ENCODE measurements around the gene ZAR1L. TPM values are rescaled to one million over a fixed set of nuclear protein-coding genes. Genes with fewer than 3 reads are reported as not detected.

The ZAR1L gene
- total RNA-seq, 2 donors from 2014 or later = not detected

- peak overlapping the region; percentile 72 to 85 for H3K27ac ChIP-seq
- no peak for DNase-seq (ENCODE audit: low spot score)
- H3K4me3 ChIP-seq = peak overlapping the region; percentile 37
- ATAC-seq (ENCODE audit: insufficient number of reproducible peaks, low FRiP score, low read depth) = no peak
- no peaks in the 10 kb centered on the region for H3K27me3 ChIP-seq (replicated peaks; ENCODE audit: insufficient read depth)
- peaks cover 19% of the 10 kb centered on the region for H3K36me3 ChIP-seq
- TF ChIP-seq CTCF (IDR thresholded peaks at IDR 0.05) = no peak
- peaks cover 16 to 27% of the 10 kb centered on the region in 2 donors for H3K4me1 ChIP-seq (ENCODE audit: control insufficient read depth in 1 of 2, low read depth in 2 of 2)
- no peaks in the 10 kb centered on the region for H3K9me3 ChIP-seq
Observed at GRCh38 chr13:32285633-32285965, 29.6 kb downstream of the ZAR1L start.

DNA sequence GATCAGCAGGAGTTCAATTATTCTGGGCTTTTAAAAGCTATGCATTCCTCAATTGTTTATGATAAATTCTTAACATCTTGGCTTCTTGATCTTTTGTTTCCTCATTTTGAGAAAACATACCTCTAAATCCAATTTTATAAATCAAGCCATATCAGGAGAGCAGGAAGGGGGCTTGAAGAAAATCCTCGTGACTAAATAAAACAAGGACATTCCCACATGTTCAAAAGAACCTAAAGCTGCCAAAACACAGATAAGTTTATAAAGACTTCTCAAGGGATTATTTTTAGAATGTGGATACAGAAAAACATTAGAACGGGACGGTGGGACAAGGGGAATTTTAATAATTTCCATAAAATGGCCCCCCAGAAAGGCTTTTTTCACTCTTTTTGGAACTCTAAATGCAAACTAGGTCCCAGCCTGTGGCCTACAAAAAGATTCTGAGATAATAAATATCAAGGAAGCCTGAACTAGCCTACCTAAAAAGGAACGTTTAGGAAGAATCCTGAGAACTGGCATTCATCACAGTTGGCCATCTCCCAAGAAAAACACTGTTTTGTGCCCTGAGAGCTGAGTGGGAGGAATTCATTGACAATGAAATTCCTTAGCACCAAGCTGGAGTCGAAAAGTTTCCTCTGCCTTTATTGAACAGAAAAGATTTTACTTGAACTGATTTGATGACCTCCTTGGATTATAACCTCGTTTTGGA lies 30.1 kb downstream of the ZAR1L start:
- Histone ChIP-seq H3K4me1 (ENCODE audit: control insufficient read depth in 1 of 2, low read depth in 2 of 2) (peaks cover 16 to 27% of the 10 kb centered on the region in 2 donors), H3K27me3 (replicated peaks; ENCODE audit: insufficient read depth) (no peaks in the 10 kb centered on the region), H3K9me3 (no peaks in the 10 kb centered on the region), H3K36me3 (peaks cover 19% of the 10 kb centered on the region), H3K4me3 (peak overlapping the region; percentile 37), H3K27ac (peak overlapping the region; percentile 72 to 85)
- TF ChIP-seq CTCF (IDR thresholded peaks at IDR 0.05) = no peak
- ATAC-seq (ENCODE audit: insufficient number of reproducible peaks, low FRiP score, low read depth) = no peak
- no peak for DNase-seq (ENCODE audit: low spot score)

DNA sequence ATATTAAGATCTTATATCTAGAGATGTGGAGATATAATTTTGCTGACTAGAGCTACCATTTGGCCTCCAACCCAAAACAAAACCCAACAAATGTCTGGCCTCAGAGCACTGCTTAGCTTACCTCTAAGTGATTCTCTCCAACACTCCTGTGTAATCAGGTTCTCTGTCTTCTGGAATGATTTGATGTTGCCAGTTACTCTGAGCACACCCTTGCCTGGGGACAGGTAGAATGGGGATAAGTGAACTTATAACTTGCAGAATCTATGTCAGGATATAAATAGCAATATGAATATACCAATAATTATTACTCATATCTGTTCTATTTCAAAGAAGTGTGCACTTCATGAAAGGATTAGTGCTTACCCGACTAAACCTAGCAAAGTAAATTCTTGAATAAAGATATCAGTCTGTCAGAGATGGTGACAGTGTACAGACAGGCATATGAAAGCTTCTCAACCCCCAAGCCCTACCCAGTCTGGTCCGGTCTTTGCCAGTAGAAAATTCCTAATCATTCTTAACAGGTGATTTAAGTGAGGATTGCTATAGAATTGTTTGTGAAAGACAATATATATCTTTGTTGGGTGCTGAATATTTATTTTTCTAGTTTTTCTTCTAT lies 33.0 kb downstream of the ZAR1L start:
- no peak for DNase-seq (ENCODE audit: low spot score)
- Histone ChIP-seq H3K9me3 (no peaks in the 10 kb centered on the region), H3K4me3 (no peak overlapping the region), H3K4me1 (ENCODE audit: control insufficient read depth in 1 of 2, low read depth in 2 of 2) (peaks cover 16 to 27% of the 10 kb centered on the region in 2 donors), H3K27me3 (replicated peaks; ENCODE audit: insufficient read depth) (no peaks in the 10 kb centered on the region), H3K36me3 (peaks cover 42% of the 10 kb centered on the region), H3K27ac (no peak overlapping the region)
- TF ChIP-seq CTCF (IDR thresholded peaks at IDR 0.05) = no peak
- ATAC-seq (ENCODE audit: insufficient number of reproducible peaks, low FRiP score, low read depth) = no peak

- Histone ChIP-seq H3K27ac (no peak overlapping the region), H3K36me3 (peaks cover 51% of the 10 kb centered on the region)
Observed at GRCh38 chr13:32281096-32281495, 34.1 kb downstream of the ZAR1L start.

More at GRCh38 chr13:32281096-32281495, 34.1 kb downstream of the ZAR1L start:
- TF ChIP-seq CTCF (IDR thresholded peaks at IDR 0.05) = no peak
- DNase-seq (ENCODE audit: low spot score) (no peak), ATAC-seq (ENCODE audit: insufficient number of reproducible peaks, low FRiP score, low read depth) (no peak)
- Histone ChIP-seq H3K4me3 (no peak overlapping the region), H3K4me1 (ENCODE audit: control insufficient read depth in 1 of 2, low read depth in 2 of 2) (peaks cover 16 to 25% of the 10 kb centered on the region in 2 donors), H3K27me3 (replicated peaks; ENCODE audit: insufficient read depth) (no peaks in the 10 kb centered on the region), H3K9me3 (no peaks in the 10 kb centered on the region)

All from thoracic aorta (tissue), 2 donors.